COLO668 (cell line): ENCODE measurements around the gene CEACAM5.
"Not testable (repeated sequence)": the region's sequence is repeated elsewhere in the genome, so short reads cannot be mapped to it uniquely, and the experiment has no call there.

Experiments used
- DNase-seq: peaks from one replicate; lab custom pipeline; 2025; ENCODE audit not compliant: unreplicated experiment; lab: John Stamatoyannopoulos, UW

The CEACAM5 gene

DNA sequence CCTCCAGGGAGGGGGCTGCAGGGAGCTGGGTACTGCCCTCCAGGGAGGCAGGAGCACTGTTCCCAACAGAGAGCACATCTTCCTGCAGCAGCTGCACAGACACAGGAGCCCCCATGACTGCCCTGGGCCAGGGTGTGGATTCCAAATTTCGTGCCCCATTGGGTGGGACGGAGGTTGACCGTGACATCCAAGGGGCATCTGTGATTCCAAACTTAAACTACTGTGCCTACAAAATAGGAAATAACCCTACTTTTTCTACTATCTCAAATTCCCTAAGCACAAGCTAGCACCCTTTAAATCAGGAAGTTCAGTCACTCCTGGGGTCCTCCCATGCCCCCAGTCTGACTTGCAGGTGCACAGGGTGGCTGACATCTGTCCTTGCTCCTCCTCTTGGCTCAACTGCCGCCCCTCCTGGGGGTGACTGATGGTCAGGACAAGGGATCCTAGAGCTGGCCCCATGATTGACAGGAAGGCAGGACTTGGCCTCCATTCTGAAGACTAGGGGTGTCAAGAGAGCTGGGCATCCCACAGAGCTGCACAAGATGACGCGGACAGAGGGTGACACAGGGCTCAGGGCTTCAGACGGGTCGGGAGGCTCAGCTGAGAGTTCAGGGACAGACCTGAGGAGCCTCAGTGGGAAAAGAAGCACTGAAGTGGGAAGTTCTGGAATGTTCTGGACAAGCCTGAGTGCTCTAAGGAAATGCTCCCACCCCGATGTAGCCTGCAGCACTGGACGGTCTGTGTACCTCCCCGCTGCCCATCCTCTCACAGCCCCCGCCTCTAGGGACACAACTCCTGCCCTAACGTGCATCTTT lies 7.8 kb upstream of the CEACAM5 start:
- DNase-seq = no peak

DNA sequence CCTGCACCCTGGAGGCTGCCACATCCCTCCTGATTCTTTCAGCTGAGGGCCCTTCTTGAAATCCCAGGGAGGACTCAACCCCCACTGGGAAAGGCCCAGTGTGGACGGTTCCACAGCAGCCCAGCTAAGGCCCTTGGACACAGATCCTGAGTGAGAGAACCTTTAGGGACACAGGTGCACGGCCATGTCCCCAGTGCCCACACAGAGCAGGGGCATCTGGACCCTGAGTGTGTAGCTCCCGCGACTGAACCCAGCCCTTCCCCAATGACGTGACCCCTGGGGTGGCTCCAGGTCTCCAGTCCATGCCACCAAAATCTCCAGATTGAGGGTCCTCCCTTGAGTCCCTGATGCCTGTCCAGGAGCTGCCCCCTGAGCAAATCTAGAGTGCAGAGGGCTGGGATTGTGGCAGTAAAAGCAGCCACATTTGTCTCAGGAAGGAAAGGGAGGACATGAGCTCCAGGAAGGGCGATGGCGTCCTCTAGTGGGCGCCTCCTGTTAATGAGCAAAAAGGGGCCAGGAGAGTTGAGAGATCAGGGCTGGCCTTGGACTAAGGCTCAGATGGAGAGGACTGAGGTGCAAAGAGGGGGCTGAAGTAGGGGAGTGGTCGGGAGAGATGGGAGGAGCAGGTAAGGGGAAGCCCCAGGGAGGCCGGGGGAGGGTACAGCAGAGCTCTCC lies 6.9 kb upstream of the CEACAM5 start:
- peak; percentile 16 for DNase-seq

- no peak for DNase-seq
These were observed 6.2 kb upstream of the CEACAM5 start for GRCh38 chr19:41702171-41702651.

DNA sequence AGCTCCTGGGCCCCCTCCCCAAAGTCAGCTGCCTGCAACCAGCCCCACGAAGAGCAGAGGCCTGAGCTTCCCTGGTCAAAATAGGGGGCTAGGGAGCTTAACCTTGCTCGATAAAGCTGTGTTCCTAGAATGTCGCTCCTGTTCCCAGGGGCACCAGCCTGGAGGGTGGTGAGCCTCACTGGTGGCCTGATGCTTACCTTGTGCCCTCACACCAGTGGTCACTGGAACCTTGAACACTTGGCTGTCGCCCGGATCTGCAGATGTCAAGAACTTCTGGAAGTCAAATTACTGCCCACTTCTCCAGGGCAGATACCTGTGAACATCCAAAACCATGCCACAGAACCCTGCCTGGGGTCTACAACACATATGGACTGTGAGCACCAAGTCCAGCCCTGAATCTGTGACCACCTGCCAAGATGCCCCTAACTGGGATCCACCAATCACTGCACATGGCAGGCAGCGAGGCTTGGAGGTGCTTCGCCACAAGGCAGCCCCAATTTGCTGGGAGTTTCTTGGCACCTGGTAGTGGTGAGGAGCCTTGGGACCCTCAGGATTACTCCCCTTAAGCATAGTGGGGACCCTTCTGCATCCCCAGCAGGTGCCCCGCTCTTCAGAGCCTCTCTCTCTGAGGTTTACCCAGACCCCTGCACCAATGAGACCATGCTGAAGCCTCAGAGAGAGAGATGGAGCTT lies 4.7 kb upstream of the CEACAM5 start:
- DNase-seq = no peak

GRCh38 chr19:41705393-41706174 lies 2.8 kb upstream of the CEACAM5 start:
- no peak for DNase-seq

GRCh38 chr19:41706741-41707501 lies 1.5 kb upstream of the CEACAM5 start:
- DNase-seq = peak; percentile 82

- peak; percentile 9 for DNase-seq
These were observed 969 bp upstream of the CEACAM5 start for GRCh38 chr19:41707502-41707812.

- DNase-seq = no peak
These were observed 505 bp upstream of the CEACAM5 start for GRCh38 chr19:41707871-41708371.

DNA sequence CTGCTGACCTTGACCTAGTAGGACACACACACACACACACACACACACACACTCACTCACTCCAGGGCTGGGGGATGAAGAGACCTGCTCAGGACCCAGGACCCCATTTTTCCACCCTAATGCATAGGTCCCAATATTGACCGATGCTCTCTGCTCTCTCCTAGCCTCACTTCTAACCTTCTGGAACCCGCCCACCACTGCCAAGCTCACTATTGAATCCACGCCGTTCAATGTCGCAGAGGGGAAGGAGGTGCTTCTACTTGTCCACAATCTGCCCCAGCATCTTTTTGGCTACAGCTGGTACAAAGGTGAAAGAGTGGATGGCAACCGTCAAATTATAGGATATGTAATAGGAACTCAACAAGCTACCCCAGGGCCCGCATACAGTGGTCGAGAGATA lies 1.1 kb downstream of the CEACAM5 start:
- DNase-seq = not testable (repeated sequence)

DNA sequence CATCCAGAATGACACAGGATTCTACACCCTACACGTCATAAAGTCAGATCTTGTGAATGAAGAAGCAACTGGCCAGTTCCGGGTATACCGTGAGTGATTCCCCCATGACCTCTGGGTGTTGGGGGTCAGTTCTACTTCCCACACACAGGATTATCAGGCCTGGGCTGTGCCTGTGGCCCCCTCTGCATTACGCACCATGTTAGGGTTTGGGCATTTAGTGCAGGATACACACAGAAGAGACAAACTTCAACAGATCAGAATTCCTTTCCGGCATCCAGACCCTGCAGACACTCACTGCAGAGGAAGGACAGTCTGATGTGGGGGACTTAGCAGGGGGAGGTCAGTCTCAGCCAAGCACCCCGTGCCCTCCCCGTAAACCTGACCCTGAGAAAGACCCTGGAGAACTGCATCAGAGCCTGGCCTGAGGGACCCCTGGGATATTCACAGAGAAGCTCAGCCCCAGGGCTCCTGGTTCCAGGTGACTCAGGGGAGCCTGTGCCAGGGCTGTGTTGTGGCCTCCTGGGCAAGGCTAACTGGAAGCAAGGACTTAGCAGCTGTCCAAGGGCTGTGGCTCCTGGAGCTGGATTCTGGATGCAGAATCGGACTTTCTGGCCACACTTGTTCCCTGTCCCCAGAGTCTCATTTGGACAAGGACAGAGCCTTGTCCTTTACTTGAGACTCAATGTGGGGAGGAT lies 1.7 kb downstream of the CEACAM5 start:
- DNase-seq = no peak

DNA sequence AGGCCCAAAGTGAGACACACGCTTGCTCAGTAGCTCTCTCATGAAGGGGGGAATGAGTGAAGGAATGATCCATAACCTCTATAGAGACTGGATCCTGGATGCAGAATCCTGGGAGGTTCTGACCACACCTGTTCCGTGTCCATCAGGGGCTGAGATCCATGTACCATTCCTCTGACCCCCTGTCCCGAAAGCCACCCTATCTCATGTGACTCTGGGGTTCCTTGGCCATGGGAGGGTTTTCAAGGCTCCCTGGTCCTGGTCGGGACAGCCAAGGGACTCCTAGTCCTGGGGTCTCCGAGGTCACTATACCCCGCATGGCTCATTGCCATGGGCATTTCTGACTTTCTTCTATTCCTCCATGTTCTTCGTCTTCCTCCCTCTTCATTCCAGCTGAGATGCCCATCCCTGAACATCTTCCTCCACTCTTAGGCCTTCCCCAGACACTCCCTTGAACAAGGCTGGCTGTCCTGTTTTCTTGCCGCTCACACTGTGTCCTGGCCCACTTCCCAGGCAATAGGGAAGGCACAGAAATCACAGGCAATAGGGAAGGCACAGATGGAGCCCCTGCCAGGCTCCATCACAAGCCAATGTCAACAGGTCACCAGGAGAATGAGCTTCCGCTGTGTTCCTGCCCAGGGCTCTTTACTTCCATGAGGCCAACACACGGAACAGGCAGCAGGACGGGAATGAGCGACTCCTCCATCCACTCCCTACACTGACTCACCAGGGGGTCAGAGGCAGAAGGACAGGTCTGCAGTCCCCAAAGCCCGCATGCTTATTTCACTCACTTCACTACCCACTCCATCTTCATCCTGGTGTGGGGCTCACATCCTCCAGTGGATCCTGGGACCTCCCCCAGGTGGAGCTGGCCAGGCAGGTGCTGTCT lies 3.2 kb downstream of the CEACAM5 start:
- no peak for DNase-seq

DNA sequence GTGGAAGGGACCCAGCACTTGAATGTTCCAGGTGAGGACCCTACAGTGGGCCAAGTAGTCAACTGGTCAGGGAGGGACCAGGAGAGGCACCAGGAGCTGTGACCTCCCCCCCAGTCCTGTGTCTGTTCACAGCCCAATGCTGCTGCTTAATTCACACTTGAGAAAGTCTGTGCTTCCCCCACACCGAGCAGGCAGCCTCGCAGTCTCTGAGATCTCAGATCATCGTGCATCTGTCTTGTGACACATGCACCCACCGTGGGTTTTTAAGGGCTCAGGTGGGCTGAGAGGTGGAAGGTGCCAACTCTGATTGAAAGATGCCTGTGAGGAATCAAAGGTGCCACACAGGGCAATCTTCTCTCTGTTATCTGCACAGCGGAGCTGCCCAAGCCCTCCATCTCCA lies 6.2 kb downstream of the CEACAM5 start:
- no peak for DNase-seq

GRCh38 chr19:41718761-41719160 lies 10.3 kb downstream of the CEACAM5 start:
- no peak for DNase-seq

DNA sequence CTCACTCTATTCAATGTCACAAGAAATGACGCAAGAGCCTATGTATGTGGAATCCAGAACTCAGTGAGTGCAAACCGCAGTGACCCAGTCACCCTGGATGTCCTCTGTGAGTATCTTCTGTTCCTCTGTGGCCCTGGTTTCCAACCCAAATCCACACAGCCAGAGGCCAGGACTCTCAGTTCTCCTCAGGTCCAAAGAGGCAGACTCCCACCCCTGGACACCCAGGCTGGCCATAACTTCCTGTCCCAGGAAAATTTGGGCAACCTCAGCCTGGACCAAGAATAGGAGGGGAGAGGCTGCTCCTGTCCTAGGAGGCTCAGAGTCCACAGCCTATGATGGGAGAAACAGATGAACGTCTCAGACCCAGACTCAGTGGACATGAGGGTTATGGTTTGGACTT lies 11.7 kb downstream of the CEACAM5 start:
- no peak for DNase-seq

GRCh38 chr19:41726493-41726892 lies 18.1 kb downstream of the CEACAM5 start:
- DNase-seq = no peak

GRCh38 chr19:41734156-41734555 lies 25.7 kb downstream of the CEACAM5 start:
- peak; percentile 28 for DNase-seq

GRCh38 chr19:41734585-41734984 lies 26.2 kb downstream of the CEACAM5 start:
- peak; percentile 75 for DNase-seq

DNA sequence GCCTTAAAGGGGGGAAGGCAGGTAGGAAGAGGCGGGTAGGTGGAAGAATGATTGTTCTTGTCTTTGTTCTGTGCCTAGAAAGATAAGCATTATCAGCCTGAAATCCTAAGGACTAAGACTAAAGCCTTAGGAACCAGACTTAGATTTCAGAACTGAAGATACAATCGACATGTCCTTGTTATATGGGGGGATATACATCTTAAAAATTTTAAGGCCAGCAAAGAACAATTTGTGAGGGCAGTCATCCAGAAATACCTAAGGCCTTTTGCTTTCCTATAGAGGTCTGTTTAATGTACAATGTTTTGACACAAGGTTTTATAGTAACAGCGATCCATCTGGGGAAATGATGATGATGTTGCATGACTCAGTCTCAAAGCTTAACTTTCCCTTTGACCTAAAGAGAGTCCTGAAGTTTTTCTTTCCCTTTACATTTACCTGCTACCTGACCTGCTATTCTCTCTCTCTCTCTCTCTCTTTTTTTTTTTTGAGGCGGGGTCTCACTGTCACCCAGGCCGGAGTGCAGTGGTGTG lies 26.7 kb downstream of the CEACAM5 start:
- DNase-seq = no peak
